ENCODE data around the gene ZNF165. TPM values are rescaled to one million over a fixed set of nuclear protein-coding genes. Genes with fewer than 3 reads are reported as not detected.

ZNF165 gene
- total and polyA plus RNA-seq, 2 of the 13 experiments (the other 11 are each of a cell fraction or from before 2014, with no cell fraction given), result 0.58 to 8.6 TPM

- TF ChIP-seq AKNA (CRISPR knock-in tag; IDR thresholded peaks at IDR 0.05; ENCODE audit: borderline replicate concordance) (no peak), PHB2 (IDR thresholded peaks at IDR 0.05; ENCODE audit: partially characterized antibody) (no peak), ZNF564 (CRISPR knock-in tag; IDR thresholded peaks at IDR 0.05) (peak; percentile 78; the same call in 1 of the 2 replicates), ZNF142 (CRISPR knock-in tag; IDR thresholded peaks at IDR 0.05) (peak; percentile 97), SRSF4 (IDR thresholded peaks at IDR 0.05; ENCODE audit: low read depth, low read length, poor library complexity, severe bottlenecking) (no peak), ZNF75D (CRISPR knock-in tag; IDR thresholded peaks at IDR 0.05; ENCODE audit: borderline replicate concordance) (no peak), HNRNPUL1 (IDR thresholded peaks at IDR 0.05; ENCODE audit: low read depth, low read length) (no peak), CCDC6 (CRISPR knock-in tag; IDR thresholded peaks at IDR 0.05) (peak; percentile 83; the same call in 1 of the 2 replicates), TFE3 (CRISPR knock-in tag; IDR thresholded peaks at IDR 0.05) (no peak; the same call in 1 of the 2 replicates), FUBP1 (CRISPR knock-in tag; IDR thresholded peaks at IDR 0.05; ENCODE audit: borderline replicate concordance) (0 out of 2 replicates have a peak, but pooled peaks have one; percentile 30)
- TF ChIP-seq, protein P1, sequence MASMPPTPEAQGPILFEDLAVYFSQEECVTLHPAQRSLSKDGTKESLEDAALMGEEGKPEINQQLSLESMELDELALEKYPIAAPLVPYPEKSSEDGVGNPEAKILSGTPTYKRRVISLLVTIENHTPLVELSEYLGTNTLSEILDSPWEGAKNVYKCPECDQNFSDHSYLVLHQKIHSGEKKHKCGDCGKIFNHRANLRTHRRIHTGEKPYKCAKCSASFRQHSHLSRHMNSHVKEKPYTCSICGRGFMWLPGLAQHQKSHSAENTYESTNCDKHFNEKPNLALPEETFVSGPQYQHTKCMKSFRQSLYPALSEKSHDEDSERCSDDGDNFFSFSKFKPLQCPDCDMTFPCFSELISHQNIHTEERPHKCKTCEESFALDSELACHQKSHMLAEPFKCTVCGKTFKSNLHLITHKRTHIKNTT (CRISPR knock-in tag; IDR thresholded peaks at IDR 0.05), result no peak
These were observed 24.2 kb downstream of the ZNF165 start (continued) for GRCh38 chr6:28104392-28105244.

Data from HepG2 (cell line).